ENCODE results near the gene GALNT18.

- TF ChIP-seq EZH2phosphoT487 (conservative IDR thresholded peaks at IDR 0.05; ENCODE audit: low read length) (no peak), CTCF (IDR thresholded peaks at IDR 0.05; ENCODE audit: insufficient read depth, low read length, poor library complexity, severe bottlenecking) (no peak)
Measured at GRCh38 chr11:11351042-11351586, 270.7 kb downstream of the GALNT18 start.

Measured in SU-DHL-6 (cell line).